ENCODE measurements around the gene FBRS.
A peak's percentile ranks its signal among the peaks of the same experiment; 100 is the strongest.
"Not testable (repeated sequence)": the region's sequence is repeated elsewhere in the genome, so short reads cannot be mapped to it uniquely, and the experiment has no call there.

FBRS gene

DNA sequence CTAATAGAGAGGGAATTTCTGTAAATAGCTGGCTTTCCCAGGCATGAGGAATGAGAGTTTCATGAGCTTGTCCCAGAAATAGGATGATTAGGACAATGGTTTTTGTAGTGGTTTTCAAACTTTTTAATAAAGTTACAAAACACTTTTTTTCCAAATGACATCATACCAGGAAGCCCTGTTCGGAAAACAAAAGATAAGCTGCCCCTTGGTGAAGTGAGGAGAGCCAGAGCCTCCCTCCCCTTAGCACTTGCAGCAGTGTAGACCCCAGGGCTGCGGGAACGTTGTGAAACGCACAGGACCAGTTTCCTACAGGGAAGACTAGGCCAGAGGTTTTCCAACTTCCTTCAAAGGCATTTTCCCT is 7.6 kb downstream of the FBRS start:
- DNase-seq: no peak

DNA sequence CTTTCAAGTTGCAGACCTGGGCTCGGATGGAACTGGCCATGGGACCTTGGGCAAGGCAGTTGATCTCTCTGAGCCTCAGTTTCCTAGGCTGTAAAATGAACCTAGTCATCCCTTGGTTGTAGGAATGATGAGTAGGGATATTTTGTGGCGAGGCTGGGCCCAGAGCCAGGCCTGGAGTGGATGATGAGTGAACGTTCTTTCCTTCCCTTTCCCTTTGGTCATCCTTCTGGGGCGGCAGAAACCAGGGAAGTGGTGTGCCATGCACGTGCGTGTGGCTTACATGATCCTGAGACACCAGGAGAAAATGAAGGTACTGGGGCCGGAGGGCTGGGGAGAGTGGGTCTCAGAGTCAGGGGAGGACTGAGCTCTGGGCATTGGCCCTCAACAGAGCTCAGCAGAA is 8.4 kb downstream of the FBRS start:
- no peak for DNase-seq

- no peak for DNase-seq
Measured at GRCh38 chr16:30667361-30667905, 9.2 kb downstream of the FBRS start.

GRCh38 chr16:30668393-30668792 is 10.2 kb downstream of the FBRS start:
- DNase-seq: no peak

DNA sequence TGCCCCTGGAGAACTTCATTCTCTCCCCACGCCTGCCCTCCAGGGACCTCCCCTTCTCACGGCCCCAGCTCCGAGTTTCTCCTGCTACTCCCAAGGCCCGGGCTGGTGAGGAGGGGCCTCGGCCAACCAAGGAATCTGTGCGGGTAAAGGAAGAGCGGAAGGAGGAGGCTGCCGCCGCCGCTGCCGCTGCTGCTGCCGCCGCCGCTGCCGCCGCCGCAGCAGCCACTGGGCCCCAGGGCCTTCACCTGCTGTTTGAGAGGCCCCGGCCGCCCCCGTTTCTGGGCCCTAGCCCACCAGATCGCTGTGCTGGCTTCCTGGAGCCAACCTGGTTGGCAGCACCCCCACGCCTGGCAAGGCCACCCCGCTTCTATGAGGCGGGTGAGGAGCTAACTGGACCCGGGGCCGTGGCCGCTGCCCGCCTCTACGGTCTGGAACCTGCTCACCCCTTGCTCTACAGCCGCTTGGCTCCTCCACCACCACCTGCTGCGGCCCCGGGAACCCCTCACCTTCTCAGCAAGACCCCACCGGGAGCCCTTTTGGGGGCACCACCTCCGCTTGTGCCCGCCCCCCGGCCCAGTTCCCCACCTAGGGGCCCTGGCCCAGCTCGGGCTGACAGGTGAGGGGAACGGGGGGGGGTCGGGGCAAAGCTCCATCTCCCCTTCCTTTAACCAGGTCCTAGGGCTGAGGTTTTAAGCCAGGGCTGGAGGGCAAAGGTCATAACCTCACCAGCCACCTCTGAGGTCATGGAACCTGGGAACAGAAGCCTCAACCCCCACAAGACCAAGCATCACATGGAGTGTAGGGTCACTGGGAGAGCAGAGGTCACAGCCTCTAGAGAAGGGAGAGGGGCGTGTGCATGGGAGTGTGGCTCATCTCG is 11.0 kb downstream of the FBRS start:
- no peak for DNase-seq

DNA sequence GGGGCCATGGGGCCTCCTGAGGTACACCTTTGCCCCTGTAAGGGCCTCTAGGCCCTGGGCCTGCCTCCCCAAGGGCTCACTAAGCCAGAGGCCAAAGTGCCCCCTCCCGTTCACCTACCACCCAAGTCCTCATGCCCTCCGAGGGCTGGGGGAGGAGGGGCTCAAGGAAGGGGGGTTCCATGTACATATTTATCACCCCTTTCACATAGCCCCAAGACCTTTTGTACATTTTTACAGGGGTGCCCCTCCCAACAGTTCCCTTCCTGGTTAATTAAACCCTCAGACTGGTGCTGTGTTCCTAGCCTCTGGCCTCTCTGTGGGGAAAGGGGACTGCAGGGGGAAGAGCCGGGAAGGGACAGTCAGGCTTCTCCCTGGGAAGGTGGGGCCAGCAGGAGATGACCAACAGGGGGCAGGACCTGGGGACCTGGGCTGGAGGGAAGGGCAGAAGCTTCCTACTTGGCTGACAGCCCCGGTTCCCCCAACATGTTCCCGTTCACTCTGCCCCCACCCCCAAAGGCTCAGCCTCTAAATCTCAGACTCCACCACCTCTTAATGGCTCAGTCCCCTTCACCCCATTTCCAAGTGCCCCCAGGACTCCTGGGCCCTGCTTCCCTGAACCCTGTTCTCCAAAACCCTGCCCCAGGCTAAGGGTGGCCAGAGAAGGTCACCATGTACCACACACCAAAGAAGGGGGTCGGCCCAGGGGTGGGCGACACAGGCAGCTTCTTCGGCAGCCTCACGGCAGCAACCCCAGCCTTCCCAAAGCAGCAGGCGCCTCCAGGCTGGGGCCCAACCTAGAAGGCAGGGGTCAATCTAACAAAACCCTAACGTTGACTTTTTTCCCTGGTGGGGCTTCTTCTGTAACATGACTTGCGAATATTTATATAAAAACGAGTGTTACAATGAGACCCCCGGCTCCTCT is 11.9 kb downstream of the FBRS start:
- no peak for DNase-seq

GRCh38 chr16:30675143-30675542 is 16.9 kb downstream of the FBRS start:
- DNase-seq: no peak

DNA sequence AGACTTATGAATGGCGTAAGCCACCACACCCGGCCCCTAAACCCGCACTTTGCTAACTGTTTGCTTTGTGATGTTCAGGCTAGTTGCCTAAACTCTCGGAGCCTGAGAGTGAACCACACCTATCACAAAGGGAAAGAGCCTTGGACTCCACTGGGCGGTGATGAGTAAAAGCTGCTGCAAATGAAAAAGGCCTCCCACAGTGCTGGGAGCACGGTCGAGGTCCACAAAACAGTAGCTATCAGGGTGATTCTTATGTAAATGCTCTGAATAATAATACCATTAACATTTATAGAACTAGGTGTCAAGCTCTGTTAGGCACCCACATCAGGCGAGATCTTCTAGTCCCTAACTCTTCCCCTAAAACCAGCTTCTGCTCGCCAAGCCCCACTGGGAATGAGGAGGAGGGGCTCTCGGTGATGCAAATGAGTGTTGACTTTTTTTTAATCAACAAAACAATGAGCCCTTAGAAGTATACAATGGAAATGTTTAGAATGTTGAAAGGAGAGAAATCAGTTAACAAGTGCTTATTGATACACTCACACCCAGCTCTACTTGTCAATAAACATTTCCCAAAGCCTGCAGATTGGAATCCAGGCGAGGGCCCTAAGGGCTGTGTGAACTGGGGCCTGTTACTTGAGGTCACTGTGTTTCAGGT is 19.8 kb downstream of the FBRS start:
- no peak for DNase-seq

GRCh38 chr16:30678586-30678970 is 20.3 kb downstream of the FBRS start:
- DNase-seq: no peak

DNA sequence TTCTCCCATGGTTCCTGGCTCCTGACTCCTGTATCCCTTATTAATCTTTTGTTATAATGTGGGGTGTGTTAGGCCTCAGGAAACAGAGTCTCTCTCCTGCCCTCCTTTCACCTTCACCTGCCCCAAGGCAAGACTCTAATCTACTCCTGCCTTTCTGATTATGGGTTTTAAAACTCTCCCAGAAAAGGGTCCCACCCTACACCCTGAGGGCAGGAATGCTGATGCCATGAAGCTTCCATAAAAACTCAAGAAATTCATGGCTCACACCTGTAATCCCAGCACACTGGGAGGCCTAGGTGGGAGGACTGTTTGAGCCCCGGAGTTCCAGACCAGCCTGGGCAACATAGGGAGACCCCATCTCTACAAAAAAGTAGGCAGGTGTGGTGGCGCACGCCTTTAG is 22.1 kb downstream of the FBRS start:
- no peak for DNase-seq

- no peak for DNase-seq
Measured at GRCh38 chr16:30688701-30689100, 30.5 kb downstream of the FBRS start.

DNA sequence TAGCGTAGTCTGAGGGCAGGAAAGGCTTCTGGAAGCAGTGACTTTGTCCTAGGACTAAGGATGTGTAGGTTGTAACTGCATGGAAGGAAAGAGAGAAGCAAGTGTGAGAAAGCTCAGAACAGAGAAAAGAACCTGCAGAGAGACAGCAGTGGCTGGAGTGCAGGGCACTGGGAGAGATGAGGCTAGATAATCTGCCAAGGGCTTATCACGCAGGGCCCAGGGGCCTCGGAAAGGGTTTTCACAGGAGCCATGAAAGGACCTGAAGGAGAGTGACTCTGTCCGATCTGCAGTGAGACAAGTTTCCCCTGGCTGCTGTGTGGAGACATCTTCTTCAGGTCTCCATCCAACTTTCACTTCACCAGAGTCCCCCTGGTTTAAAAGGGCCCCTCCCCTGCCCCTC is 33.7 kb downstream of the FBRS start:
- DNase-seq: no peak

GRCh38 chr16:30692396-30693064 is 34.3 kb downstream of the FBRS start:
- DNase-seq: no peak

DNA sequence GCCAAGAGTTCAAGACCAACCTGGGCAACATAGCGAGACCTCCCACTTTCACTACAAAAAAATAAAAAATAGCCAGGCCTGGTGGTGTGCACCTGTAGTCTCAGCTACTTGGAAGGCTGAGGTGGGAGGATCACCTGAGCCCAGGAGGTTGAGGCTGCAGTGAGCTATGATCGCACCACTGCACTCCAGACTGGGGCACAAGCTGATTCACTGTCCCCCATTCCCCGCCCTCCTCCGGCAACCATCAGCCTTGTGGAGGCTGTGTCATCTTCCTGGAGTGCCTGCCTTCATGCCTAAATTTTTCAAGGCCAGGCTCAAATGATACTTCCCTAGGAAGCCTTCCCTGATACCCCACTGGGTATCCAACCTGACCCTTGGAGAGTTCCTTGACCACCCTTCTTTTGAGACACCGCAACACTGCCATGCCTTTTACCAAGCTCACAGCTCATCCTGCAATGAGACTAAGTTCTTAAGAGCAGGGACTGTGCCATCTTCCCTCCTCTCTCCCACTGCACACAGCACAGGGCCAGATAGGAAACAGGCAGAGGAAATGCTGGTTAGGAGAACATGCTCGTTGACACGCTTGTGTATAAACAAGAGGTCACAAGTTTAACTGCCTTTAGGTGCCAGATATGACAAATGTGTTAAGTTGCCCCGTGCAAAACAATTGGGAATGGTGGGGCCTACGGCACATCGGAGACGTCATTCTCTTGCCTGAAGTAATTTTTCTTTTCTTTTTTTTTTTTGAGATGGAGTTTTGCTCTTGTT is 36.9 kb downstream of the FBRS start:
- DNase-seq: no peak

GRCh38 chr16:30696646-30697045 is 38.4 kb downstream of the FBRS start:
- not testable (repeated sequence) for DNase-seq

DNA sequence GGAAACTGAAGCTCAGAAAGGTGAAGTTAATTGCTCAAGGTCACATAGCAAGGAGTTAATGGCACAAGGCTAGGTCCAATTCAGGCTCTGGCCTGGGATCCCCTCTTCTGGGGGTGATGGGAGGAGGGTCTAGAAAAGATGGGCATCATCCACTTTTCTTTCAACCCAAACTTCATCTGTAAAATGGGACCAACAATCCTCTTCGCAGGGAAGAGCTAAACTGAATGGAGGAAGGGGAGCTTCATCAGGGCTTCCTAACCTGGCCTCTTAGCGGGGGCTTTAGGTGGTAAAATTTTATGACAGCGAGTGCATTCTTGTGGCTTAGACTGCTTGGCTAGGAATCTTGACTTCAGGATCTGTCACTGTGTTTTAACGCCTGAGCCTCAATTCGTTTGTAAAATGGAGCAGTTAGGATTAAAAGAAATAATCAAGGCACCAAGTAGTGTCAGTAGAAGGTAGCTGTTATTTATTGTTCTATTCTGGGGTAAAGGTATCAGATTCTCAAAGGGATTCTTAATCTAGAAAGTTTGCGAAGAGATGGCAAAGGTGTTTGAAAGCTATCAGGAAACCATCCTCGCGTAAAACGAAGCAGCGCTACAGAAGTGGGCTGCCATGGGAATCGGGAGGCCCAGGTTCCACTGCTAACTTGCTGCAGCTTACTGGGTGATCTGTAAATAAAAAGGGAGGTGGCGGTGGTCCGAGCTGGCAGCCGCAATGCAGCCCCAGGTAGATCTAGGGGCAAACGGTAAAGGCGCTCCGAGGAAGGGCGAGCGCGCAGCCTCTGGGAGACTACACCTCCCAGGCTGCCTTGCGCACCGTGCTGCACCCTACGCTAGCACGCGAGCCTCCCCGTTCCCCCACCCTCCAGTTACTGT is 39.3 kb downstream of the FBRS start:
- DNase-seq: peak; percentile 96

GRCh38 chr16:30698139-30698815 is 40.0 kb downstream of the FBRS start:
- DNase-seq: peak; percentile 72

GRCh38 chr16:30698816-30699614 is 40.8 kb downstream of the FBRS start, which contains the start of gene SRCAP:
Gene SRCAP, plus strand, starts transcription at chr16:30699171. Its CDS starts 1,654 bp downstream, at chr16:30700825.
- peak; percentile 63 for DNase-seq

DNA sequence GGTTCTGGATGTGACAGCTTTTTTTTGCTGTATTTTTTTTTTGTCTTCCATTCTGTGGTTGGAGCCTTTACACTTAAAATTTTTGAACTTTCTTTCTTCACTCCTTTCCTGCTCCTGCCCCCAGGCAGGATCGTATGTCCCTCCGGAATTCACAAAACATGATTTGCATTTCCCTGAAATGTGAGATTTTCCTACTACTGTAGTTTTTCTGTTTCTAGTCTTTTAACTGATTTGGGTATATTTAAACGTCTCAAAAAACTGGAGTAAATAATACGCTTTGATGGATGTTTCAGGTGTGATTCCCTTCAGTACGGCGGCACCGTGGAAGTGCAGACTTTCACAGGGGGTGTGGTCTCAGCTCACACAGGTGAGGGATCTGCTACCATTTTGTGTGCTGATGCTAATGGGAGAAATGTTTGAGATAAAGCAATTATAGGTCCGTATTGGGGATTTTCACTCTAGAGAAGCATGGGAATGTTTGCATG is 41.4 kb downstream of the FBRS start:
- DNase-seq: no peak
